Measurements from ENCODE around the gene CSF1R.
A peak's percentile ranks its signal among the peaks of the same experiment; 100 is the strongest.

Gene CSF1R

GRCh38 chr5:150120617-150121447, 34.5 kb upstream of the CSF1R start:
- DNase-seq = no peak

GRCh38 chr5:150120062-150120441, 33.7 kb upstream of the CSF1R start:
- DNase-seq = no peak

- no peak for DNase-seq
Measured at GRCh38 chr5:150119421-150120061, 33.2 kb upstream of the CSF1R start.

GRCh38 chr5:150118561-150119229, 32.3 kb upstream of the CSF1R start:
- no peak for DNase-seq

GRCh38 chr5:150117945-150118560, 31.7 kb upstream of the CSF1R start:
- DNase-seq = no peak

GRCh38 chr5:150116667-150117400, 30.5 kb upstream of the CSF1R start:
- DNase-seq = no peak

GRCh38 chr5:150114773-150115408, 28.5 kb upstream of the CSF1R start:
- DNase-seq = peak in 1 of 2 experiments; percentile 2

- DNase-seq = peak in 1 of 2 experiments; percentile 12
Measured at GRCh38 chr5:150114102-150114641, 27.8 kb upstream of the CSF1R start.

GRCh38 chr5:150113047-150113744, 26.8 kb upstream of the CSF1R start:
- peak in 1 of 2 experiments; percentile 5 for DNase-seq

GRCh38 chr5:150112201-150113046, 26.1 kb upstream of the CSF1R start:
- DNase-seq = peak in 1 of 2 experiments; percentile 6

- DNase-seq = no peak
Measured at GRCh38 chr5:150111122-150111521, 24.8 kb upstream of the CSF1R start.

- DNase-seq = peak in 1 of 2 experiments; percentile 9
Measured at GRCh38 chr5:150109921-150110320, 23.6 kb upstream of the CSF1R start.

GRCh38 chr5:150108711-150109514, 22.6 kb upstream of the CSF1R start:
- peak in 1 of 2 experiments; percentile 7 for DNase-seq

- peak in 1 of 2 experiments; percentile 1 for DNase-seq
Measured at GRCh38 chr5:150107909-150108447, 21.6 kb upstream of the CSF1R start.

GRCh38 chr5:150106674-150107426, 20.5 kb upstream of the CSF1R start:
- peak in 1 of 2 experiments; percentile 13 for DNase-seq

- peak in 1 of 2 experiments; percentile 7 for DNase-seq
Measured at GRCh38 chr5:150105928-150106615, 19.7 kb upstream of the CSF1R start.

- DNase-seq = no peak
Measured at GRCh38 chr5:150104550-150104870, 18.2 kb upstream of the CSF1R start.
